ENCODE results near the gene OSBPL3. TPM values are rescaled to one million over a fixed set of nuclear protein-coding genes. Genes with fewer than 3 reads are reported as not detected.
"Not testable (repeated sequence)": the region's sequence is repeated elsewhere in the genome, so short reads cannot be mapped to it uniquely, and the experiment has no call there.

The OSBPL3 gene
- total RNA-seq, 4 donors from 2014 or later = 1.2 to 9.0 (median 3.5) TPM

DNA sequence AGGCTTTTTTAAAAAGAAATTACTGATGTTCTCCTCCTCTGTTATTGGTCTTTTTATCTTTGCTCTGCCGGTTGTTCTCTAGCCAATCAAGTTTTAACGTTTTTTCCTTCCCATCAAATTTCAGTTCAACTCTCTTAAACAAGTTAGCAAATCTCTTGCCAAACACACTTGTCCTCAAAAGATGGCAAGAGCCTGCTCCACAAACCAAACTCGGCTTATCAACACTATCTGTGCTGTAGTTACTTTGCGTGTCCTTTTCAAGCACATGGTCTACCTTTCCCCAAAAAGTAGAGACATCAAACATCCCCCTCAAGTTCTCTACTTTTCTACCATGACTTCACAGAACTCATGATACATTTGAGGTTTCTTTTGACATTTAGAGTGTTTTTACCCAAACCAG is 71.3 kb downstream of the OSBPL3 start:
- no peaks in the 10 kb centered on the region for H3K27me3 ChIP-seq
- no peaks in the 10 kb centered on the region for H3K36me3 ChIP-seq
- H3K9me3 ChIP-seq = no peaks in the 10 kb centered on the region
- no peak overlapping the region for H3K27ac ChIP-seq
- no peaks in the 10 kb centered on the region for H3K4me1 ChIP-seq
- H3K4me3 ChIP-seq = no peak overlapping the region
- TF ChIP-seq CTCF (IDR thresholded peaks at IDR 0.05) (no peak), POLR2A (IDR thresholded peaks at IDR 0.05) (no peak)
- no peak for DNase-seq
- intact Hi-C loops (cut with DNase I; ENCODE audit: low total_unique reads) = no loop called here

GRCh38 chr7:24908166-24908565 is 71.8 kb downstream of the OSBPL3 start:
- Histone ChIP-seq H3K36me3 (no peaks in the 10 kb centered on the region), H3K4me3 (no peak overlapping the region), H3K9me3 (no peaks in the 10 kb centered on the region), H3K27ac (no peak overlapping the region), H3K27me3 (no peaks in the 10 kb centered on the region), H3K4me1 (no peaks in the 10 kb centered on the region)
- DNase-seq = no peak
- TF ChIP-seq CTCF (IDR thresholded peaks at IDR 0.05) = no peak
- TF ChIP-seq POLR2A (IDR thresholded peaks at IDR 0.05) = no peak
- intact Hi-C loops (cut with DNase I; ENCODE audit: low total_unique reads) = no loop called here

GRCh38 chr7:24907311-24907886 is 72.6 kb downstream of the OSBPL3 start:
- Histone ChIP-seq H3K4me3 (no peak overlapping the region), H3K9me3 (no peaks in the 10 kb centered on the region), H3K4me1 (no peaks in the 10 kb centered on the region), H3K27me3 (no peaks in the 10 kb centered on the region), H3K27ac (no peak overlapping the region), H3K36me3 (no peaks in the 10 kb centered on the region)
- DNase-seq = no peak
- intact Hi-C loops (cut with DNase I; ENCODE audit: low total_unique reads) = no loop called here
- TF ChIP-seq POLR2A (IDR thresholded peaks at IDR 0.05) = no peak
- no peak for TF ChIP-seq CTCF (IDR thresholded peaks at IDR 0.05)

- intact Hi-C loops (cut with DNase I; ENCODE audit: low total_unique reads) = no loop called here
- no peak overlapping the region for H3K27ac ChIP-seq
These were observed 73.8 kb downstream of the OSBPL3 start for GRCh38 chr7:24905996-24906770.

DNA sequence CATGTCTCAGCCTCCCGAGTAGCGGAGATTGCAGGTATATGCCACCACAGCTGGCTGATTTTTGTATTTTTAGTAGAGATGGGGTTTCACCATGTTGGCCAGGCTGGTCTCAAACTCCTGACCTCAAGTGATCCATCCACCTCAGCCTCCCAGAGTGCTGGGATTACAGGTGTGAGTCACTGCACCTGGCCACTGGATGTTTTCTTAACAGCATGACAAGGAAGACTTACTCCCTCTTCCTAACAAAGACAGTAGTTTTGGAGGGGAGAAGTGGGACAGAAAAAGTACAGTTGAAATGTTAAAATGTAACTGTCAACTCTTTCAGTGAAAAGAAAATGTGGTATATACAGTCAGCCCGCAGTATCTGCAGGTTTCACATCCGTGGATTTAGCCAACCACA is 76.0 kb downstream of the OSBPL3 start:
- H3K27ac ChIP-seq; H3K9me3 ChIP-seq; H3K27me3 ChIP-seq; DNase-seq; H3K4me3 ChIP-seq; H3K36me3 ChIP-seq; H3K4me1 ChIP-seq; intact Hi-C loops (cut with DNase I; ENCODE audit: low total_unique reads): not testable (repeated sequence)

More at GRCh38 chr7:24905996-24906770, 73.8 kb downstream of the OSBPL3 start:
- no peak for TF ChIP-seq CTCF (IDR thresholded peaks at IDR 0.05)
- no peak for TF ChIP-seq POLR2A (IDR thresholded peaks at IDR 0.05)
- Histone ChIP-seq H3K4me1 (no peaks in the 10 kb centered on the region), H3K4me3 (no peak overlapping the region), H3K36me3 (no peaks in the 10 kb centered on the region), H3K27me3 (no peaks in the 10 kb centered on the region), H3K9me3 (no peaks in the 10 kb centered on the region)
- DNase-seq = no peak

All from uterus (tissue), 4 donors.